Smooth muscle cell (in vitro differentiated cells): Measurements from ENCODE around the gene CACNB4. TPM values are rescaled to one million over a fixed set of nuclear protein-coding genes. Genes with fewer than 3 reads are reported as not detected.

ENCODE experiments used
- DNase-seq: peaks from one replicate; lab custom pipeline; 2025; ENCODE audit not compliant: unreplicated experiment; lab: John Stamatoyannopoulos, UW
- H2AFZ ChIP-seq: fragments of 200-600 bp; sonication (generic); 2 replicates; pipeline ENCODE4 v1.6.0; 2016; ENCODE audit warnings: antibody characterized with exemption, low read depth, mild to moderate bottlenecking
- H3F3A ChIP-seq: fragments of 200-600 bp; sonication (generic); 2 replicates; pipeline ENCODE4 v1.6.0; 2017; ENCODE audit warnings: antibody characterized with exemption, low read depth
- H3K27ac ChIP-seq: fragments of 200-600 bp; sonication (generic); 2 replicates; pipeline ENCODE4 v1.5.1; 2016; ENCODE audit warnings: low read depth, mild to moderate bottlenecking
- H3K27me3 ChIP-seq: fragments of 200-600 bp; sonication (generic); 2 replicates; pipeline ENCODE4 v1.6.1; 2016; ENCODE audit warnings: low read depth, mild to moderate bottlenecking
- H3K36me3 ChIP-seq: fragments of 200-600 bp; sonication (generic); 2 replicates; pipeline ENCODE4 v1.5.1; 2016; ENCODE audit warnings: low read depth
- H3K4me1 ChIP-seq: fragments of 200-600 bp; sonication (generic); 2 replicates; pipeline ENCODE4 v1.5.1; 2016; ENCODE audit warnings: low read depth
- H3K4me2 ChIP-seq: fragments of 200-600 bp; sonication (generic); 2 replicates; pipeline ENCODE4 v1.6.0; 2016; ENCODE audit warnings: mild to moderate bottlenecking
- H3K4me3 ChIP-seq: fragments of 200-600 bp; sonication (generic); 2 replicates; pipeline ENCODE4 v1.5.1; 2016; ENCODE audit warnings: mild to moderate bottlenecking
- H3K79me2 ChIP-seq: fragments of 200-600 bp; sonication (generic); 2 replicates; pipeline ENCODE4 v1.6.0; 2016; ENCODE audit warnings: low read depth, mild to moderate bottlenecking
- H3K9ac ChIP-seq: fragments of 200-600 bp; sonication (generic); 2 replicates; pipeline ENCODE4 v1.6.0; 2016; ENCODE audit warnings: low read depth
- H3K9me3 ChIP-seq: fragments of 200-600 bp; sonication (generic); replicated peaks from 2 replicates; pipeline ENCODE4 v1.5.1; 2016; ENCODE audit warnings: low read depth
- H4K20me1 ChIP-seq: fragments of 200-600 bp; sonication (generic); 2 replicates; pipeline ENCODE4 v1.6.0; 2016; ENCODE audit warnings: low read depth
- WGBS: methylation state at CpG from one replicate; pipeline ENCODE4 v1.1.7; 2016; ENCODE audit warnings: low lambda C conversion rate; 5-methylcytosine and 5-hydroxymethylcytosine counted together
- polyA plus RNA-seq: library from polyadenylated mRNA; unstranded; fragments of >200 nt; fragmentation: Nextera tagmentation; extraction: Ambion mirVana; gene quantifications from 2 replicates; pipeline ENCODE4 v1.2.1, GENCODE V29; 2016
- total RNA-seq: library from RNA; depleted of rRNA; stranded (reverse); fragments of >200 nt; gene quantifications from 2 replicates; pipeline ENCODE4 v1.2.3, GENCODE V29; 2014
- TF ChIP-seq, protein P1 (sequence below): fragments of 200-600 bp; sonication (generic); IDR thresholded peaks from 2 replicates; pipeline ENCODE4 v1.5.1; 2017; ENCODE audit warnings: borderline replicate concordance, mild to moderate bottlenecking, antibody characterized with exemption; ENCODE audit not compliant: insufficient read depth, poor library complexity, severe bottlenecking

The CACNB4 gene
- total and polyA plus RNA-seq, 2 experiments from 2014 or later = 0.06 to 1.4 TPM

DNA sequence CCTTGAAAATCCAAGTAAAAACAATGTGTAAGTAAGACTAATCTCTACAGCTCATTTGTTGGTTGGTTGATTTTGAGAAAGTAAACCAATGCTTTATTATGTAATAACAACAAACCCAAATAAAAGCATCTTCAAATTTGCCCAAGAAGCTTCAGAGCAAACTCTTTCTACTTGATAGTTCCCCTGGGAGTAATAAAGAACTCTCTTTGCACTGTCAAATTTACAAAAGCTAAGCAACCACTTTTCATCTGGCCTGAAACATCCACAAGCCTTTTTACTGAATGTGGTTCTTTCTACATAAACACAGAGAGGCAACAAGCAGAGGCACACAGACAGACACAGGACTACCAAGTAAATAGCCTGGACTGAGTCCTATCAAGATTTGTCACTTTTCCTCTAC, 28.8 kb upstream of the CACNB4 start:
- Histone ChIP-seq H3K4me2 (no peak overlapping the region), H3K9ac (no peak overlapping the region), H3K4me1 (no peaks in the 10 kb centered on the region), H3K27me3 (no peaks in the 10 kb centered on the region), H3K36me3 (no peaks in the 10 kb centered on the region), H3K9me3 (no peaks in the 10 kb centered on the region), H3K27ac (no peak overlapping the region), H3K4me3 (no peak overlapping the region), H2AFZ (no peak overlapping the region), H4K20me1 (no peaks in the 10 kb centered on the region), H3K79me2 (no peaks in the 10 kb centered on the region), H3F3A (no peaks in the 10 kb centered on the region)
- no peak for DNase-seq
- TF ChIP-seq, protein P1, sequence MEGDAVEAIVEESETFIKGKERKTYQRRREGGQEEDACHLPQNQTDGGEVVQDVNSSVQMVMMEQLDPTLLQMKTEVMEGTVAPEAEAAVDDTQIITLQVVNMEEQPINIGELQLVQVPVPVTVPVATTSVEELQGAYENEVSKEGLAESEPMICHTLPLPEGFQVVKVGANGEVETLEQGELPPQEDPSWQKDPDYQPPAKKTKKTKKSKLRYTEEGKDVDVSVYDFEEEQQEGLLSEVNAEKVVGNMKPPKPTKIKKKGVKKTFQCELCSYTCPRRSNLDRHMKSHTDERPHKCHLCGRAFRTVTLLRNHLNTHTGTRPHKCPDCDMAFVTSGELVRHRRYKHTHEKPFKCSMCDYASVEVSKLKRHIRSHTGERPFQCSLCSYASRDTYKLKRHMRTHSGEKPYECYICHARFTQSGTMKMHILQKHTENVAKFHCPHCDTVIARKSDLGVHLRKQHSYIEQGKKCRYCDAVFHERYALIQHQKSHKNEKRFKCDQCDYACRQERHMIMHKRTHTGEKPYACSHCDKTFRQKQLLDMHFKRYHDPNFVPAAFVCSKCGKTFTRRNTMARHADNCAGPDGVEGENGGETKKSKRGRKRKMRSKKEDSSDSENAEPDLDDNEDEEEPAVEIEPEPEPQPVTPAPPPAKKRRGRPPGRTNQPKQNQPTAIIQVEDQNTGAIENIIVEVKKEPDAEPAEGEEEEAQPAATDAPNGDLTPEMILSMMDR = no peak

DNA sequence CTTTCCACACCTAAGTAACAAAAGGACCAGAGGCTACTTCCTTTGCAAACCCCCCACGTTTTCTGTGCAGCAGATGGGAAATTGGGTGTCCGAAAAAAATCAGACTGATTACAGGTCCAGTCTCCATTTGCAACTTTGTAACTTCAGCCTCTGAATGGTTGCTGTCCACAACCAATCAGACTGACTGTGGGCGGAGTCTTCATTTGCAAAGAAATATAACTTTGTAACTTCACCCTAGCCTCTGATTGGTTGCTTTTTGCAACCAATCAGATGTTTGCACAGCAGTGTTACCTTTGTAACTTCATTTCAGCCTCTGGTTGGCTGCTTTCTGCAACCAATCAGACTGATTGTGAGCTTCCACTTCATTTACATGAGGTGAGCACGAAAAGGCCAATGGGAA, 27.8 kb upstream of the CACNB4 start:
- no peak overlapping the region for H3K4me2 ChIP-seq
- H3K4me3 ChIP-seq = no peak overlapping the region
- no peaks in the 10 kb centered on the region for H3K36me3 ChIP-seq
- no peaks in the 10 kb centered on the region for H4K20me1 ChIP-seq
- H3K27me3 ChIP-seq = no peaks in the 10 kb centered on the region
- H3K9me3 ChIP-seq = no peaks in the 10 kb centered on the region
- no peak overlapping the region for H2AFZ ChIP-seq
- H3F3A ChIP-seq = no peaks in the 10 kb centered on the region
- no peak for DNase-seq
- H3K9ac ChIP-seq = no peak overlapping the region
- TF ChIP-seq, protein P1 = no peak
- H3K27ac ChIP-seq = no peak overlapping the region
- H3K79me2 ChIP-seq = no peaks in the 10 kb centered on the region
- WGBS = 97% methylated on average over 4 of the region's 4 CpGs
- H3K4me1 ChIP-seq = no peaks in the 10 kb centered on the region

DNA sequence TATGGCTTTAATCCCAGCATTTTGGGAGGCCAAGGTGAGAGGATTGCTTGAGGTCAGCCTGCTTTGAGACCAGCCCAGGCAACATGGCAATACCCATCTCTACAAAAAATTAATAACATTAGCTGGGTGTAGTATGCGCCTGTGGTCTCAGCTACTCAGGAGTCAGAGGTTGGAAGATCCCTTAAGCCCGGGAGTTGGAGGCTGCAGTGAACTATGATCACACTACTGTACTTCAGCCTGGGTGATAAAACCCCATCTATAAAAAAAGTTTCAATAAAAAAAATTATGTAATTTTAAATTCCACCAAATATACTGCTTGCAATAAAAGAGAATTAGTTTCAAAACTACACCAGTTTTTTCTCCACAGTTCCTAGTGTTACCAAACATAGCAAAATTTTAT, 23.3 kb upstream of the CACNB4 start:
- Histone ChIP-seq H3K9ac (no peak overlapping the region), H4K20me1 (no peaks in the 10 kb centered on the region), H3K36me3 (no peaks in the 10 kb centered on the region), H3K4me2 (no peak overlapping the region), H3K4me3 (no peak overlapping the region), H3K27ac (no peak overlapping the region), H3K27me3 (no peaks in the 10 kb centered on the region), H3K79me2 (no peaks in the 10 kb centered on the region), H3K4me1 (no peaks in the 10 kb centered on the region), H2AFZ (no peak overlapping the region), H3F3A (no peaks in the 10 kb centered on the region), H3K9me3 (no peaks in the 10 kb centered on the region)
- 96% methylated on average over 2 of the region's 2 CpGs for WGBS
- TF ChIP-seq, protein P1 = no peak
- DNase-seq = no peak

DNA sequence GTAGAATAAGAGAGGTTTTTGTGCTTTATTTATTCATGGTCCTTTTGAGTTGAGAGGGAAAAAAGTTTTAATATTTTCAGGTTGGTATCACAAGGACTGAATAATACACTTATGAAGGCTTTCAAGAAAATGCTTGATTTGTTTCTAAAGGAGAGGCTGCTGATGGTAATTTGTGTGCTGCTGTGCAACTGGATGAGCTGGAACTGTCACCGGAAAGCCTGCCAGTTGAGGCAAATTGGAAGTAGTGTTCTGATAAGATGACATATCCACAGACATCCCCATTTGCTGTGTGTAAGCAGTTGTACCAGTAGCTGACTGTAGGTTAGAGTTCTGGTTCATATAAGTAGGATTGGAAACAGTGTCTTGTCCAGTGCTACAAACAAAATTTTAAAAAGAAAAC, 21.6 kb upstream of the CACNB4 start:
- WGBS = 91% methylated on average over 1 of the region's 1 CpG
- no peak overlapping the region for H3K4me2 ChIP-seq
- TF ChIP-seq, protein P1 = no peak

More for the DNA sequence above, 21.6 kb upstream of the CACNB4 start:
- DNase-seq = no peak
- Histone ChIP-seq H3K27ac (no peak overlapping the region), H3K27me3 (no peaks in the 10 kb centered on the region), H4K20me1 (no peaks in the 10 kb centered on the region), H3K79me2 (no peaks in the 10 kb centered on the region), H3F3A (no peaks in the 10 kb centered on the region), H3K9ac (no peak overlapping the region), H3K9me3 (no peaks in the 10 kb centered on the region), H3K36me3 (no peaks in the 10 kb centered on the region), H3K4me1 (no peaks in the 10 kb centered on the region), H3K4me3 (no peak overlapping the region), H2AFZ (no peak overlapping the region)
